NCI-H510A treated with DMSO at 0.1 percent for 48 hours (cell line): ENCODE measurements around the gene PBX1.
"Not testable (repeated sequence)": the region's sequence is repeated elsewhere in the genome, so short reads cannot be mapped to it uniquely, and the experiment has no call there.

Source experiments
- DNase-seq: peaks from one replicate; lab custom pipeline; 2025; lab: John Stamatoyannopoulos, UW

PBX1 gene

GRCh38 chr1:164590592-164590991 lies 31.6 kb downstream of the PBX1 start:
- no peak for DNase-seq

- no peak for DNase-seq
Measured at GRCh38 chr1:164591858-164592257, 32.9 kb downstream of the PBX1 start.

DNA sequence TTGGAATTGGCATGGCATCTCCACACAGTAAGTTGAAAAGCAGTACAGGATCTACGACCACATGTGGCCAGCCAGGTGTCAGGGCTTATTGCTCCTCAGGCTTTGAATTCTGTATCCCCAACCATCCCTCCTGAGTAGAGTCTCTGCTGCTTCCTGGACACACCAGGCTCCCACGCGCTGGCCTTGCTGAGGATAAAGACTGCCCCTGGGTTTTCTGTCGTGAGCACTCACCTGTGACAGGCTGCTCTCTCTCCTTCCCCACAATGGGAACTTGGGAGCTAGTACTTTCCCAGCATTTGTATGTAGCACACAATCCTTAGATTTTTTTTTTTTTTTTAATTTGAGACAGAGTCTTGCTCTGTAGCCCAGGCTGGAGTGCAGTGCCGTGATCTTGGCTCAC lies 33.6 kb downstream of the PBX1 start:
- DNase-seq: no peak

- DNase-seq: no peak
Measured at GRCh38 chr1:164595212-164595611, 36.2 kb downstream of the PBX1 start.

- DNase-seq: no peak
Measured at GRCh38 chr1:164596172-164596571, 37.2 kb downstream of the PBX1 start.

GRCh38 chr1:164598719-164599118 lies 39.7 kb downstream of the PBX1 start:
- DNase-seq: no peak

- no peak for DNase-seq
Measured at GRCh38 chr1:164599272-164599671, 40.3 kb downstream of the PBX1 start.

DNA sequence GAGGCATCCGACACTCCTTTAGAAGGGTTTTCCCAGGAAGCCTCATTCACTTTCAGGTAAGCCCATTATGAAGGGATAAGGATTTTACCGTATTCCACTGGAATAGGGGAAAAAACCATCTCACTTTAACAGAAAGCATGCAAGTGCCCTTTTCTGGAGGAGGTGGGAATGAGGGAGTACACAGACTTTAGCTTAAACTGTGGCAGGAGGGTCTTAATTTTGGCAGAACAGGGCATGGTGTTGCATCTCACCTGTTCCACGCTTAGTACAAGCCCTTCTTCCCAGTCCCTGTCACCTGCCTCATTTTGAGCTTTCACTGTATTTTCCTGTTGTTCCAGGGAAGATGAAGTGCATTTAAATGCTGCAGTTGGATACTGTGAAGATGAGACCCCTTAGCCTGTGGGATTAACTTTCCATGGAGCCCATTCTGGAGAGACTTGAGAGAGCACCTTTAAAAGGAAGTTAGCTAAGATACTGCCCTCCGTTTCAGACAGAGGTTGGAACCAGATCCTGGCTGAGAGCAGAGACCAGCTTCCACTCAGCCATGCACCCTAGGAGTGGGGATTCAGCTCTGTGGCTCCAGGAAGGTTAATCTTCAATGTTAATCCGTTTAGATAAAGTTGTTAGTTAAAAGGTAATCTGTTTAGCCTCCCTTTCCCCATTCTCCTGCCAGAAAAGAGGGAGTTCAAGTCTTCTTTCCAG lies 42.6 kb downstream of the PBX1 start:
- DNase-seq: peak; percentile 65

DNA sequence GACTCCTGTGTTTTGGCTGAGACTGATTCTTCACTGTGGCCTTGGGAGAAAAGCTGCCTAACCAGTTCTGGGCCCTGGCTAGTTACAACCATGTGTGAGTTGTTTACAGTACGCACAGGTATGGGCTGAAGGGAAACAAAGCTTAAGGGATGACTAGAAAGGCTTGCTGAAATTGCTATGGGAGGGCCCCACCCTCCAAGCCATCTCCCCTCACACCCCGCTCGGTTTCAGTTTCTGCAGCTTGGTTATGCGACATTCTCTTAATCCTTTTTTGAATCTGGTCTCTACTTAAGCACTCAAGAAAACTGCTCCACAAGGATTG lies 43.1 kb downstream of the PBX1 start:
- DNase-seq: peak; percentile 90

GRCh38 chr1:164602480-164603093 lies 43.6 kb downstream of the PBX1 start:
- DNase-seq: peak; percentile 38

DNA sequence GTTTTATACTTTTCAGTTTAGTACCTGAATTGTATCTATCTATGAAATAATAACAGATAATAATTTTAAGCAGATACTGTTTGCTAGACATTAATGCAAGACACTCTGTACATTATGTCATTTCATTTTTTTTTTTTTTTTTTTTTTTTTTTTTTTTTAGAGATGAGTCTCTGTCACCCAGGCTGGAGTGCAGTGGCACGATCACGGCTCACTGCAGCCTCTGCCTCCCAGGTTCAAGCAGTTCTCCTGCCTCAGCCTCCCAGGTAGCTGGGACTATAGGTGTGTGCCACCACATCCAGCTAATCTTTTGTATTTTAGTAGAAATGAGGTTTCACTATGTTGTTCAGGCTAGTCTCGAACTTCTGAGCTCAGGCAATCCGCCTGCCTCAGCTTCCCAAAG lies 44.8 kb downstream of the PBX1 start:
- DNase-seq: not testable (repeated sequence)

DNA sequence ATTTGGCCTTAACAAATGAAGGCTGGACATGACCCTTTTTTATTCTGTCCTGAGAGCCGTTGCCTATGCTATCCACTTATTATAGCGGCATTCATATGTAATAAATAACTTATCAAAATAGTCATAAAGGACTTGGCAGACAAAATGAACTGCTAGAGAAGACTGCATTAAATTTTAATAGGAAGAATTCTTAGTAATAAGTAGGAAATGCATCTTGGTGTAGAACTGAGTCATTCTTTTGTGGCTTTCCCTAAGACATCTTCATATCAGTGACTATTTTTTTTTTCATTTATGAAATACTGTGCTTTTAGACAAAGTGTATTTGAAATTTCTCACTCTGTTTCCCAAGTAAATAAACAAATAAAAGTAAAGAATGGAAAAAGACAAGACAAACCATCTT lies 45.6 kb downstream of the PBX1 start:
- no peak for DNase-seq

- DNase-seq: no peak
Measured at GRCh38 chr1:164605254-164606091, 46.5 kb downstream of the PBX1 start.

DNA sequence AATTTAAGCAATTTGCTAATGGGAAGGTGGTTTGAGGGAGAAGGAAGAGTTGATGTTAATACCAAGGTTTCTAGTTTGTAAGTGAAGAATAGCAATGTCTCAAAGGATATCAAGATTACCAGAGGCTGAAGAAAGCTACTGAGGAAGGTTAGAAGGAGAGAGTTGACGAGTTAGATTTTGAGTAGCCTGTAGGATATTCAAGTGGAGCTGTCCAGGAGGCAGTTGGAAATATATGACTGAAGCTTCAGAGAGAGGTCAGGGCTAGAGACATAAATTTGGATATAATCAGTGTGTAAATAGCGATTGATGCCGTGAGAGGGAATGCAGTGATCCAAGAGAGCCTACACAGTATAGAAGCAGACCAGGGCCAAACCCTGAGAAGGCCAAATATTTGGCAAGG lies 48.4 kb downstream of the PBX1 start:
- DNase-seq: no peak

DNA sequence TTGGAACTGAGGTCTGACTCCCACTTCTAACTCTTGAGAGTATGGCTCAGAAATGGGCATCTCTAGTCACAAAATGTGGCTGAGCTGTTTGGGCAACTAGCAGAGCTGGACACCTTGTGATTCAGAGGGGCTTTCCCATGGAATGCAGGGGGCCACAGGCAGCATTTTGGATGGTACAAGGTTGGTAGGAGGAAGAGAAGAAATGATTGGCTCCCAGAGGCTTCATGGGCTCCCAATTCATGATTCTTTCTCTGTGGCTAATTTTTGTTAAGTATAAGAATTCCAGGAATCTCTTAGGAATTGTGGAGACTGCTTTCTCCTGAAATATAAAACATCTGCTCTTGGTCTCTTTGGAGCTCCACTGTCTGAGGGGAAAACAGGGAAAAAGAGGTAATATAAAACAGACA lies 49.7 kb downstream of the PBX1 start:
- no peak for DNase-seq

DNA sequence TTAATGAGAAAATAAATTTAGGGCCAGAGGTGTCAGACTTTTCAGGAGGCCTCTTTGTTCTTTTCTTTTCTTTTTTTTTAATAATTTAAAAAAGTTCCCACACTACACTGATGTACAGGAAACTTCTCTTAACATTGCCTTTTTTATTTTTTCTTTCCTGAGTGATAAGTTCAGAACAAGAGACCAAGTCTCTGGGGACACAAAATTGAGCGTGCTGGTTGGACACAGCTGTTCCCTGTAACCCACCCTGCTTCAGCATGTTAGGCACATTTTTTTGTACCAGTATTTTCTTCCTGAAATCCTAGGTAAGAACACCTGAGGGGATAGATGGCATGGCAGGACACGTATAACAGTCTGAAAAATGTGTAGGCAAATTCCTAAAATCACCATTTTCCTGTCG lies 50.1 kb downstream of the PBX1 start:
- DNase-seq: no peak

GRCh38 chr1:164610538-164611222 lies 51.7 kb downstream of the PBX1 start:
- DNase-seq: no peak

DNA sequence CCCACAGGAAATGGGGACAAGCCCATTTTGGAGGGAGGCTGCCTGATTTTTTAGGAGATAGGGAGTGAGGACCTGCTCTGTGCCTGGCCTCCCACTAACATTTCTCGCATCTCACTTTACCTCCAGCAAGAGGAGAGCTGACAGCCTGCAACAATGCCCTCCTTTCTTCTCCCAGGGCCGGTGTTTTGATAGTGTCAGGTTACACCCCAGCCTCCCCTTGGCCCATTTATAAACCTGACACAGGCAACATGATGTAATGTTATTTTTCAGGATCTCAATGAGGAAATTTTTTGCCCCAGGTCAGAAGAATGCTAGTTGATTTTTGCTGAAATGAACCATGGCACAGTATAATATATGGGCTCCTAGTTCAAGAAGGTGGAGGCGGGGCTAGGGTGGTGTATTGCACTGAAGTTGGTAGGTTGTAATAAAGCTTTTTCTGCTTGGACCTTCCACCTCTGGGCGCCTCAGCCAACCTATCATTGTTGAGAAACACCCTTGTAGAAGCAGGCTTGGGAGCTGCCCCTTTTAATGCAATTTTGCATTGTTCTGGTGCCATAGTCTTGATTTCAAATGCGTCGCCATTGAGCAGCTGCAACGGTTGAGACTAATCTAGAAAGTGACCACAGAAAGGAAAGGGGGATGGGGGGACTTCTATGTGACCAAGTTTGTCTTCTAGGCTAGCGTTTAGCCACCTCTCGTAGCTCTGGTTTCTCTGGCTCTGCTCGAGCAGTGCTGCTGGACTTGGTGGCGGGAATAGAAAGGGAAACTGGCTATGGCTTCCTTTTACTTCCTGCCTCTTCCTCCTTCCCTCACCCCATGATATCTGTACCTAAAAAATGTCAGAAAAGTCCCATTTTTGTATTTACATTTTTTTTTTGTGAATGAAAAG lies 53.0 kb downstream of the PBX1 start:
- DNase-seq: peak; percentile 89

DNA sequence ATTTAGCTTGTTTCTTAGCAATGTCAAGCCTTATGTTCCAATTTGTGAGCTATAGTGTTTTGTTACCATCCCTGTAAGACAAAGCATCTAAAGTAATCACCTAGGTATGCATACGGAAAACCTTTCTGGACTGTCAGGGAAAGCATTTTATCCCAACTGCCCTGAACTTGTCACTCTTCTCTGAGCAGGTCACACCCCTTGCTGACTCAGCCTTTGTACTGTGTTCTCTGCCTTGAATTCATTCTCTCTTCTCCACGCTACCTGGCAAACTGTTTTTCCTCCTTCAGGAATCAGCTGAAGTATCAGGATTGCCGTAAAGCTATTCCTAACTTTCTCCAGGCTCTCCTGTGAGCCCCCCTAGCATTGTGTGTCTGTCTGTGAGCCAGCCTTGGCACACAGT lies 54.2 kb downstream of the PBX1 start:
- peak; percentile 31 for DNase-seq

GRCh38 chr1:164614316-164614715 lies 55.3 kb downstream of the PBX1 start:
- DNase-seq: peak; percentile 29

GRCh38 chr1:164617377-164618201 lies 58.6 kb downstream of the PBX1 start:
- DNase-seq: peak; percentile 82
